Endothelial cell of umbilical vein (primary cell): Measurements from ENCODE around the gene PRSS56. TPM values are rescaled to one million over a fixed set of nuclear protein-coding genes. Genes with fewer than 3 reads are reported as not detected.

Source experiments
- BruUV-seq: library from RNA; stranded (reverse); fragments of 400-500 nt; replicated peaks from 2 replicates; lab custom pipeline; 2021; lab: Mats Ljungman, UMichigan
- CTCF ChIA-PET: fragments of 300-600, 350-600 bp; sonication (Branson Sonifier 250); formaldehyde crosslinking; loops from one replicate; lab custom pipeline; 2021; ENCODE audit warnings: antibody characterized with exemption, inconsistent platforms; lab: Charles Lee
- POLR2A ChIA-PET: fragments of 300-600, 350-600 bp; sonication (Branson Sonifier 250); formaldehyde crosslinking; loops from one replicate; lab custom pipeline; 2021; ENCODE audit warnings: antibody characterized with exemption, inconsistent platforms; lab: Charles Lee
- DNase-seq: peaks from one replicate; pipeline ENCODE4 v3.0.0-alpha.2; 2011; ENCODE audit warnings: low read depth, low spot score
- FAIRE-seq: peaks from 2 replicates; lab custom pipeline; 2011; peaks lifted over from hg19 to GRCh38; lab: Jason Lieb, UNC
- H2AFZ ChIP-seq: 2 replicates; pipeline ENCODE4 v1.6.0; 2012; ENCODE audit warnings: low read depth, low read length, control low read depth, inconsistent platforms
- H3K27ac ChIP-seq: 2 replicates; pipeline ENCODE4 v1.5.1; 2011; ENCODE audit warnings: low read depth, mild to moderate bottlenecking, control low read depth, low read length, moderate library complexity; ENCODE audit not compliant: insufficient read depth
- H3K27me3 ChIP-seq, 2 experiments: 2 replicates each; pipeline versions ENCODE4 v1.6.0 to v1.6.1; 2011; ENCODE audit warnings: low read length in 2 of 2, mixed read lengths in 1 of 2; ENCODE audit not compliant: control insufficient read depth in 2 of 2, insufficient read depth in 2 of 2
- H3K36me3 ChIP-seq, 2 experiments: 2 replicates in 1 of 2; 3 replicates in 1 of 2; pipeline ENCODE4 v1.5.1; 2011; ENCODE audit warnings: low read length in 2 of 2, mild to moderate bottlenecking in 1 of 2, moderate library complexity in 1 of 2; ENCODE audit not compliant: control insufficient read depth in 2 of 2, insufficient read depth in 2 of 2; ENCODE audit errors: extremely low read depth in 1 of 2
- H3K4me1 ChIP-seq: 3 replicates; pipeline ENCODE4 v1.5.1; 2011; ENCODE audit warnings: mild to moderate bottlenecking, low read length; ENCODE audit not compliant: control insufficient read depth, insufficient read depth; ENCODE audit errors: extremely low read depth
- H3K4me2 ChIP-seq: 2 replicates; pipeline ENCODE4 v1.6.1; 2011; ENCODE audit warnings: low read length, control low read depth, mixed read lengths; ENCODE audit not compliant: insufficient read depth
- H3K4me3 ChIP-seq, 3 experiments: fragments of 200-600 bp in 1 of 3; sonication (generic), shearing (Covaris generic) in 1 of 3; replicated peaks in 1 of 3; 2 replicates each; pipeline ENCODE4 v1.5.1; 2011 to 2016; ENCODE audit warnings: control low read depth in 3 of 3, low read length in 3 of 3, mild to moderate bottlenecking in 2 of 3, inconsistent platforms in 1 of 3, low read depth in 1 of 3, moderate library complexity in 1 of 3; ENCODE audit not compliant: insufficient read depth in 1 of 3
- H3K79me2 ChIP-seq: 2 replicates; pipeline ENCODE4 v1.6.0; 2012; ENCODE audit warnings: low read length, inconsistent platforms; ENCODE audit not compliant: control insufficient read depth, insufficient read depth
- H3K9ac ChIP-seq: replicated peaks from 2 replicates; pipeline ENCODE3; 2011; ENCODE audit warnings: low read length, control low read depth; ENCODE audit not compliant: insufficient read depth; ENCODE audit errors: extremely low read depth
- H3K9me1 ChIP-seq: replicated peaks from 3 replicates; pipeline ENCODE4 v1.6.0; 2011; ENCODE audit warnings: mild to moderate bottlenecking, low read length; ENCODE audit not compliant: control insufficient read depth, insufficient read depth; ENCODE audit errors: extremely low read depth
- H3K9me3 ChIP-seq: replicated peaks from 2 replicates; pipeline ENCODE4 v1.5.1; 2012; ENCODE audit warnings: low read length, inconsistent platforms; ENCODE audit not compliant: control insufficient read depth, insufficient read depth
- H4K20me1 ChIP-seq: replicated peaks from 2 replicates; pipeline ENCODE3; 2011; ENCODE audit warnings: mild to moderate bottlenecking, low read length; ENCODE audit not compliant: control insufficient read depth, insufficient read depth; ENCODE audit errors: extremely low read depth
- EZH2 ChIP-seq: IDR thresholded peaks from 2 replicates; pipeline ENCODE4 v1.6.1; 2012; ENCODE audit warnings: borderline replicate concordance, low read depth, mild to moderate bottlenecking, moderate library complexity, low read length, inconsistent platforms; ENCODE audit not compliant: severe bottlenecking
- FOS ChIP-seq: IDR thresholded peaks from 2 replicates; pipeline ENCODE4 v1.6.1; 2011; ENCODE audit warnings: mild to moderate bottlenecking, low read length, moderate library complexity, borderline replicate concordance; ENCODE audit not compliant: insufficient read depth
- GATA2 ChIP-seq: IDR thresholded peaks from 2 replicates; pipeline ENCODE4 v1.7.0; 2011; ENCODE audit warnings: low read depth, mild to moderate bottlenecking, moderate library complexity, mixed read lengths, low read length; ENCODE audit not compliant: insufficient read length, insufficient read depth
- JUN ChIP-seq: IDR thresholded peaks from 2 replicates; pipeline ENCODE4 v1.6.1; 2011; ENCODE audit warnings: borderline replicate concordance, low read depth; ENCODE audit not compliant: insufficient read length, insufficient read depth
- MAX ChIP-seq: IDR thresholded peaks from 2 replicates; pipeline ENCODE4 v1.6.1; 2011; ENCODE audit not compliant: insufficient read depth, insufficient read length
- MYC ChIP-seq: IDR thresholded peaks from one replicate; pipeline ENCODE4 v1.6.1; 2011; ENCODE audit warnings: mild to moderate bottlenecking, low read depth, low read length
- POLR2A ChIP-seq: IDR thresholded peaks from 2 replicates; pipeline ENCODE4 v1.6.1; 2012; ENCODE audit warnings: low read depth, mild to moderate bottlenecking, control low read depth, low read length
- POLR2AphosphoS5 ChIP-seq: IDR thresholded peaks from 2 replicates; pipeline ENCODE4 v1.6.1; 2012; ENCODE audit warnings: low read depth, mild to moderate bottlenecking, control low read depth, low read length, moderate library complexity; ENCODE audit not compliant: insufficient read depth
- dilution Hi-C: fragments of 300-500 bp; cut with MboI; formaldehyde crosslinking; loops from one replicate; pipeline ENCODE4 v1.15.0; 2019; ENCODE audit warnings: low sequenced_read_pairs; ENCODE audit not compliant: extremely low pct_ligation_motif_present
- intact Hi-C: fragments of 100-400 bp; cut with micrococcal nuclease; formaldehyde crosslinking; loops from one replicate; pipeline ENCODE4 v1.10.0; 2022
- polyA plus RNA-seq, 4 experiments: library from polyadenylated mRNA; depleted of rRNA in 3 of 4; stranded (reverse) in 3 of 4; unstranded in 1 of 4; fragments of >200 nt; gene quantifications; 2 replicates each; pipeline versions ENCODE4 v1.2.1 to v1.2.3, GENCODE V29; 2011 to 2012; ENCODE audit warnings: missing spikeins in 1 of 4
- total RNA-seq: library from RNA; stranded (reverse); gene quantifications from 2 replicates; pipeline ENCODE4 v1.2.3, GENCODE V29; 2021
- TF ChIP-seq, protein P1 (sequence below), 2 donors: IDR thresholded peaks; 1 replicate in 1 of 2; 2 replicates in 1 of 2; pipeline ENCODE4 v1.5.1; 2011; ENCODE audit warnings: low read length in 2 of 2, mild to moderate bottlenecking in 2 of 2, moderate library complexity in 2 of 2, control low read depth in 1 of 2, inconsistent platforms in 1 of 2, low read depth in 1 of 2; ENCODE audit not compliant: insufficient read depth in 1 of 2; ENCODE audit errors: extremely low read depth in 1 of 2

The PRSS56 gene
- total and polyA plus RNA-seq, 2 donors (not counting 3 experiments of a cell fraction or from before 2014, with no cell fraction given), result not detected

- dilution Hi-C loops (no loop called here), intact Hi-C loops (loop anchor here (5.0 kb wide), 1 partner anchor 616 kb away; no protein-coding TSS in a partner anchor)
- Histone ChIP-seq H3K27ac (no peak overlapping the region), H3K27me3 (peaks cover 21 to 31% of the 10 kb centered on the region in 2 experiments), H3K9me1 (no peaks in the 10 kb centered on the region), H3K4me1 (no peaks in the 10 kb centered on the region), H4K20me1 (no peaks in the 10 kb centered on the region), H3K79me2 (no peaks in the 10 kb centered on the region), H3K36me3 (no peaks in the 10 kb centered on the region), H2AFZ (no peak overlapping the region), H3K4me3 (no peak overlapping the region), H3K9ac (no peak overlapping the region), H3K9me3 (no peaks in the 10 kb centered on the region), H3K4me2 (no peak overlapping the region)
- DNase-seq (no peak), FAIRE-seq (no peak)
- CTCF ChIA-PET, result interaction anchor here (0.9 to 4.6 kb wide), 8 partner anchors 7 to 672 kb away, joined by 3 to 44 read pairs (median 4); partner anchors contain the start of genes EIF4E2 and TIGD1
- TF ChIP-seq FOS (no peak), MAX (no peak), JUN (no peak), EZH2 (no peak), MYC (no peak), POLR2A (no peak), GATA2 (no peak), POLR2AphosphoS5 (no peak)
- TF ChIP-seq, protein P1, sequence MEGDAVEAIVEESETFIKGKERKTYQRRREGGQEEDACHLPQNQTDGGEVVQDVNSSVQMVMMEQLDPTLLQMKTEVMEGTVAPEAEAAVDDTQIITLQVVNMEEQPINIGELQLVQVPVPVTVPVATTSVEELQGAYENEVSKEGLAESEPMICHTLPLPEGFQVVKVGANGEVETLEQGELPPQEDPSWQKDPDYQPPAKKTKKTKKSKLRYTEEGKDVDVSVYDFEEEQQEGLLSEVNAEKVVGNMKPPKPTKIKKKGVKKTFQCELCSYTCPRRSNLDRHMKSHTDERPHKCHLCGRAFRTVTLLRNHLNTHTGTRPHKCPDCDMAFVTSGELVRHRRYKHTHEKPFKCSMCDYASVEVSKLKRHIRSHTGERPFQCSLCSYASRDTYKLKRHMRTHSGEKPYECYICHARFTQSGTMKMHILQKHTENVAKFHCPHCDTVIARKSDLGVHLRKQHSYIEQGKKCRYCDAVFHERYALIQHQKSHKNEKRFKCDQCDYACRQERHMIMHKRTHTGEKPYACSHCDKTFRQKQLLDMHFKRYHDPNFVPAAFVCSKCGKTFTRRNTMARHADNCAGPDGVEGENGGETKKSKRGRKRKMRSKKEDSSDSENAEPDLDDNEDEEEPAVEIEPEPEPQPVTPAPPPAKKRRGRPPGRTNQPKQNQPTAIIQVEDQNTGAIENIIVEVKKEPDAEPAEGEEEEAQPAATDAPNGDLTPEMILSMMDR (IDR thresholded peaks at IDR 0.05; ENCODE audit: extremely low read depth in 1 of 2, insufficient read depth in 1 of 2, low read depth in 1 of 2, low read length in 2 of 2), result no peak
- POLR2A ChIA-PET, result no interaction called here
- no TSS peak for BruUV-seq
These were observed 2.6 kb downstream of the PRSS56 start for GRCh38 chr2:232522623-232523401.
